WTC11 (cell line): ENCODE measurements around the gene SHFL.

ENCODE experiments used
- CREB1 ChIP-seq: sonication (generic); formaldehyde crosslinking; IDR thresholded peaks from 2 replicates; pipeline ENCODE4 v1.8.0; 2023; ENCODE audit warnings: mild to moderate bottlenecking, missing genetic modification reagents
- FOXJ3 ChIP-seq: sonication (generic); formaldehyde crosslinking; IDR thresholded peaks from 2 replicates; pipeline ENCODE4 v1.9.0; 2021; ENCODE audit warnings: missing genetic modification reagents, mild to moderate bottlenecking, borderline replicate concordance
- FOXP1 ChIP-seq: sonication (generic); formaldehyde crosslinking; IDR thresholded peaks from 2 replicates; pipeline ENCODE4 v1.8.0; 2022; ENCODE audit warnings: missing genetic modification reagents, mild to moderate bottlenecking, moderate library complexity, borderline replicate concordance
- KAT7 ChIP-seq: sonication (generic); formaldehyde crosslinking; IDR thresholded peaks from 2 replicates; pipeline ENCODE4 v1.8.1; 2023; ENCODE audit warnings: missing genetic modification reagents, mild to moderate bottlenecking, borderline replicate concordance
- NFYB ChIP-seq: sonication (generic); formaldehyde crosslinking; conservative IDR thresholded peaks from 2 replicates; pipeline ENCODE4 v1.8.0; 2022; ENCODE audit warnings: low read depth, missing genetic modification reagents
- RELA ChIP-seq: sonication (generic); formaldehyde crosslinking; IDR thresholded peaks from 2 replicates; pipeline ENCODE4 v1.8.1; 2022; ENCODE audit warnings: missing genetic modification reagents, mild to moderate bottlenecking, borderline replicate concordance
- SP1 ChIP-seq: sonication (generic); formaldehyde crosslinking; conservative IDR thresholded peaks from 2 replicates; pipeline ENCODE4 v1.8.1; 2022; ENCODE audit warnings: missing genetic modification reagents
- TCF7 ChIP-seq: sonication (generic); formaldehyde crosslinking; IDR thresholded peaks from 2 replicates; pipeline ENCODE4 v1.8.0; 2022; ENCODE audit warnings: mild to moderate bottlenecking, low read depth, missing genetic modification reagents, moderate library complexity
- TP53 ChIP-seq: sonication (generic); formaldehyde crosslinking; IDR thresholded peaks from 2 replicates; pipeline ENCODE4 v1.8.1; 2023; ENCODE audit warnings: mild to moderate bottlenecking, missing genetic modification reagents
- TF ChIP-seq, protein P1 (sequence below): fragments of 200-600 bp; IDR thresholded peaks from 2 replicates; pipeline ENCODE4 v1.8.0; 2022; ENCODE audit warnings: antibody characterized with exemption
- TF ChIP-seq, protein P2 (sequence below): sonication (generic); formaldehyde crosslinking; IDR thresholded peaks from 2 replicates; pipeline ENCODE4 v1.8.1; 2023; ENCODE audit warnings: mild to moderate bottlenecking, missing genetic modification reagents, moderate library complexity
- TF ChIP-seq, protein P3 (sequence below): sonication (generic); formaldehyde crosslinking; IDR thresholded peaks from 2 replicates; pipeline ENCODE4 v1.8.1; 2023; ENCODE audit warnings: mild to moderate bottlenecking, missing genetic modification reagents, borderline replicate concordance
- TF ChIP-seq, protein P4 (sequence below): sonication (generic); formaldehyde crosslinking; IDR thresholded peaks from 2 replicates; pipeline ENCODE4 v1.8.0; 2022; ENCODE audit warnings: mild to moderate bottlenecking, missing genetic modification reagents
- TF ChIP-seq, protein P5 (sequence below): fragments of 250-450 bp; sonication (Bioruptor Pico); IDR thresholded peaks from 2 replicates; pipeline ENCODE4 v1.9.0; 2021; ENCODE audit warnings: mild to moderate bottlenecking

DNA sequence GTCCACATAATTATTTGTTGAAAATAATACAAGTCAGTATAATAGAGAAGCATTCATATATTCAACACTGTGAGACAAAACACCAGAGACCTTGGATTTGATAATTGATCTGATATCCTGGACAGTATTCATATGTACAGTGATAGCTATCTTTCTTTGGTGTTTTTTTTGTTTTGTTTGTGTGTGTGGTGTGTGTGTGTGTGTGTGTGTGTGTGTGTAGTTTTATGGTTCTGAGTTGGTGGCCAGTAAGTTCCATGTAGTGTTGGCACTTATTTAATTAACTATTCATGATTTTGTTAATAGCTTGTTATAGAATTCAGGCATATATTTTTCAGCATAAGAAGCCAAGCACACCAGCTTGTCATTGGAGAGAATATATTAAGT lies 18.0 kb downstream of the SHFL start:
- TF ChIP-seq, protein P1, sequence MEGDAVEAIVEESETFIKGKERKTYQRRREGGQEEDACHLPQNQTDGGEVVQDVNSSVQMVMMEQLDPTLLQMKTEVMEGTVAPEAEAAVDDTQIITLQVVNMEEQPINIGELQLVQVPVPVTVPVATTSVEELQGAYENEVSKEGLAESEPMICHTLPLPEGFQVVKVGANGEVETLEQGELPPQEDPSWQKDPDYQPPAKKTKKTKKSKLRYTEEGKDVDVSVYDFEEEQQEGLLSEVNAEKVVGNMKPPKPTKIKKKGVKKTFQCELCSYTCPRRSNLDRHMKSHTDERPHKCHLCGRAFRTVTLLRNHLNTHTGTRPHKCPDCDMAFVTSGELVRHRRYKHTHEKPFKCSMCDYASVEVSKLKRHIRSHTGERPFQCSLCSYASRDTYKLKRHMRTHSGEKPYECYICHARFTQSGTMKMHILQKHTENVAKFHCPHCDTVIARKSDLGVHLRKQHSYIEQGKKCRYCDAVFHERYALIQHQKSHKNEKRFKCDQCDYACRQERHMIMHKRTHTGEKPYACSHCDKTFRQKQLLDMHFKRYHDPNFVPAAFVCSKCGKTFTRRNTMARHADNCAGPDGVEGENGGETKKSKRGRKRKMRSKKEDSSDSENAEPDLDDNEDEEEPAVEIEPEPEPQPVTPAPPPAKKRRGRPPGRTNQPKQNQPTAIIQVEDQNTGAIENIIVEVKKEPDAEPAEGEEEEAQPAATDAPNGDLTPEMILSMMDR, result no peak
- TF ChIP-seq SP1 (CRISPR knock-in tag) (no peak), FOXP1 (CRISPR knock-in tag) (no peak), TCF7 (CRISPR knock-in tag) (no peak), NFYB (CRISPR knock-in tag) (no peak), CREB1 (CRISPR knock-in tag) (no peak), KAT7 (CRISPR knock-in tag) (no peak), FOXJ3 (CRISPR knock-in tag) (no peak), TP53 (no peak), RELA (no peak)
- TF ChIP-seq, protein P2, sequence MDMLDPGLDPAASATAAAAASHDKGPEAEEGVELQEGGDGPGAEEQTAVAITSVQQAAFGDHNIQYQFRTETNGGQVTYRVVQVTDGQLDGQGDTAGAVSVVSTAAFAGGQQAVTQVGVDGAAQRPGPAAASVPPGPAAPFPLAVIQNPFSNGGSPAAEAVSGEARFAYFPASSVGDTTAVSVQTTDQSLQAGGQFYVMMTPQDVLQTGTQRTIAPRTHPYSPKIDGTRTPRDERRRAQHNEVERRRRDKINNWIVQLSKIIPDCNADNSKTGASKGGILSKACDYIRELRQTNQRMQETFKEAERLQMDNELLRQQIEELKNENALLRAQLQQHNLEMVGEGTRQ (CRISPR knock-in tag), result no peak
- TF ChIP-seq, protein P3, sequence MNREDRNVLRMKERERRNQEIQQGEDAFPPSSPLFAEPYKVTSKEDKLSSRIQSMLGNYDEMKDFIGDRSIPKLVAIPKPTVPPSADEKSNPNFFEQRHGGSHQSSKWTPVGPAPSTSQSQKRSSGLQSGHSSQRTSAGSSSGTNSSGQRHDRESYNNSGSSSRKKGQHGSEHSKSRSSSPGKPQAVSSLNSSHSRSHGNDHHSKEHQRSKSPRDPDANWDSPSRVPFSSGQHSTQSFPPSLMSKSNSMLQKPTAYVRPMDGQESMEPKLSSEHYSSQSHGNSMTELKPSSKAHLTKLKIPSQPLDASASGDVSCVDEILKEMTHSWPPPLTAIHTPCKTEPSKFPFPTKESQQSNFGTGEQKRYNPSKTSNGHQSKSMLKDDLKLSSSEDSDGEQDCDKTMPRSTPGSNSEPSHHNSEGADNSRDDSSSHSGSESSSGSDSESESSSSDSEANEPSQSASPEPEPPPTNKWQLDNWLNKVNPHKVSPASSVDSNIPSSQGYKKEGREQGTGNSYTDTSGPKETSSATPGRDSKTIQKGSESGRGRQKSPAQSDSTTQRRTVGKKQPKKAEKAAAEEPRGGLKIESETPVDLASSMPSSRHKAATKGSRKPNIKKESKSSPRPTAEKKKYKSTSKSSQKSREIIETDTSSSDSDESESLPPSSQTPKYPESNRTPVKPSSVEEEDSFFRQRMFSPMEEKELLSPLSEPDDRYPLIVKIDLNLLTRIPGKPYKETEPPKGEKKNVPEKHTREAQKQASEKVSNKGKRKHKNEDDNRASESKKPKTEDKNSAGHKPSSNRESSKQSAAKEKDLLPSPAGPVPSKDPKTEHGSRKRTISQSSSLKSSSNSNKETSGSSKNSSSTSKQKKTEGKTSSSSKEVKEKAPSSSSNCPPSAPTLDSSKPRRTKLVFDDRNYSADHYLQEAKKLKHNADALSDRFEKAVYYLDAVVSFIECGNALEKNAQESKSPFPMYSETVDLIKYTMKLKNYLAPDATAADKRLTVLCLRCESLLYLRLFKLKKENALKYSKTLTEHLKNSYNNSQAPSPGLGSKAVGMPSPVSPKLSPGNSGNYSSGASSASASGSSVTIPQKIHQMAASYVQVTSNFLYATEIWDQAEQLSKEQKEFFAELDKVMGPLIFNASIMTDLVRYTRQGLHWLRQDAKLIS (CRISPR knock-in tag), result no peak
- TF ChIP-seq, protein P4, sequence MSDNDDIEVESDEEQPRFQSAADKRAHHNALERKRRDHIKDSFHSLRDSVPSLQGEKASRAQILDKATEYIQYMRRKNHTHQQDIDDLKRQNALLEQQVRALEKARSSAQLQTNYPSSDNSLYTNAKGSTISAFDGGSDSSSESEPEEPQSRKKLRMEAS (CRISPR knock-in tag), result no peak
- TF ChIP-seq, protein P5, sequence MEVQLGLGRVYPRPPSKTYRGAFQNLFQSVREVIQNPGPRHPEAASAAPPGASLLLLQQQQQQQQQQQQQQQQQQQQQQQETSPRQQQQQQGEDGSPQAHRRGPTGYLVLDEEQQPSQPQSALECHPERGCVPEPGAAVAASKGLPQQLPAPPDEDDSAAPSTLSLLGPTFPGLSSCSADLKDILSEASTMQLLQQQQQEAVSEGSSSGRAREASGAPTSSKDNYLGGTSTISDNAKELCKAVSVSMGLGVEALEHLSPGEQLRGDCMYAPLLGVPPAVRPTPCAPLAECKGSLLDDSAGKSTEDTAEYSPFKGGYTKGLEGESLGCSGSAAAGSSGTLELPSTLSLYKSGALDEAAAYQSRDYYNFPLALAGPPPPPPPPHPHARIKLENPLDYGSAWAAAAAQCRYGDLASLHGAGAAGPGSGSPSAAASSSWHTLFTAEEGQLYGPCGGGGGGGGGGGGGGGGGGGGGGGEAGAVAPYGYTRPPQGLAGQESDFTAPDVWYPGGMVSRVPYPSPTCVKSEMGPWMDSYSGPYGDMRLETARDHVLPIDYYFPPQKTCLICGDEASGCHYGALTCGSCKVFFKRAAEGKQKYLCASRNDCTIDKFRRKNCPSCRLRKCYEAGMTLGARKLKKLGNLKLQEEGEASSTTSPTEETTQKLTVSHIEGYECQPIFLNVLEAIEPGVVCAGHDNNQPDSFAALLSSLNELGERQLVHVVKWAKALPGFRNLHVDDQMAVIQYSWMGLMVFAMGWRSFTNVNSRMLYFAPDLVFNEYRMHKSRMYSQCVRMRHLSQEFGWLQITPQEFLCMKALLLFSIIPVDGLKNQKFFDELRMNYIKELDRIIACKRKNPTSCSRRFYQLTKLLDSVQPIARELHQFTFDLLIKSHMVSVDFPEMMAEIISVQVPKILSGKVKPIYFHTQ (CRISPR knock-in tag), result no peak
